B cell (primary cell): ENCODE results near the gene MYL6B. TPM values are rescaled to one million over a fixed set of nuclear protein-coding genes. Genes with fewer than 3 reads are reported as not detected.

Experiments
- ATAC-seq: fragments of 200-7000 bp; cut with Tn5 transposase; one replicate; pipeline ENCODE4 v1.10.0; 2021; ENCODE audit warnings: low read depth, mild to moderate bottlenecking, moderate number of reproducible peaks, moderate library complexity
- CTCF ChIA-PET: fragments of 350-600 bp; sonication (Branson Sonifier 250); formaldehyde crosslinking; loops from one replicate; lab custom pipeline; 2021; ENCODE audit warnings: antibody characterized with exemption, inconsistent platforms; lab: Charles Lee
- POLR2A ChIA-PET: fragments of 350-600 bp; sonication (Branson Sonifier 250); formaldehyde crosslinking; loops from one replicate; lab custom pipeline; 2021; ENCODE audit warnings: antibody characterized with exemption; lab: Charles Lee
- DNase-seq: peaks from one replicate; pipeline ENCODE4 v3.0.0; 2013
- H2AFZ ChIP-seq: 2 replicates; pipeline ENCODE4 v1.6.1; 2012; ENCODE audit warnings: mild to moderate bottlenecking, low read depth, low read length; ENCODE audit not compliant: insufficient read depth, poor library complexity, severe bottlenecking
- H3K27ac ChIP-seq, 2 donors: 1 replicate in 1 of 2; 2 replicates in 1 of 2; pipeline ENCODE4 v1.5.1; 2012 to 2013; ENCODE audit warnings: low read length in 2 of 2, mild to moderate bottlenecking in 2 of 2, moderate library complexity in 1 of 2
- H3K27me3 ChIP-seq, 4 experiments: fragments of 200-600 bp in 1 of 4; sonication (generic) in 1 of 4; replicated peaks in 1 of 4; 1 replicate in 2 of 4; 2 replicates in 2 of 4; pipeline versions ENCODE4 v1.6.1 to v1.7.0; 2013 to 2016; ENCODE audit warnings: low read length in 3 of 4, mild to moderate bottlenecking in 2 of 4, mixed read lengths in 1 of 4, moderate library complexity in 1 of 4; ENCODE audit not compliant: insufficient read depth in 4 of 4, control insufficient read depth in 3 of 4; ENCODE audit errors: control extremely low read depth in 1 of 4
- H3K36me3 ChIP-seq, 2 experiments: replicated peaks in 1 of 2; 1 replicate in 1 of 2; 2 replicates in 1 of 2; pipeline versions ENCODE4 v1.6.1 to v1.7.1; 2013; ENCODE audit warnings: low read length in 1 of 2; ENCODE audit not compliant: insufficient read depth in 2 of 2, control insufficient read depth in 1 of 2; ENCODE audit errors: control extremely low read depth in 1 of 2, extremely low read depth in 1 of 2
- H3K4me1 ChIP-seq, 2 donors: fragments of 200-600 bp in 1 of 2; sonication (generic) in 1 of 2; 1 replicate in 1 of 2; 2 replicates in 1 of 2; pipeline versions ENCODE4 v1.5.1 to v1.6.1; 2013 to 2017; ENCODE audit warnings: low read length in 2 of 2; ENCODE audit not compliant: control insufficient read depth in 2 of 2, insufficient read depth in 2 of 2
- H3K4me2 ChIP-seq: replicated peaks from 2 replicates; pipeline ENCODE3; 2012; ENCODE audit warnings: mild to moderate bottlenecking, low read depth, low read length; ENCODE audit not compliant: poor library complexity, severe bottlenecking
- H3K4me3 ChIP-seq, 5 experiments: fragments of 200-600 bp in 1 of 5; sonication (generic) in 1 of 5; 1 replicate in 3 of 5; 2 replicates in 2 of 5; pipeline versions ENCODE4 v1.5.1 to v1.7.0; 2011 to 2016; ENCODE audit warnings: low read length in 4 of 5, mild to moderate bottlenecking in 4 of 5, low read depth in 2 of 5, control low read depth in 1 of 5, moderate library complexity in 1 of 5; ENCODE audit not compliant: insufficient read depth in 1 of 5; ENCODE audit errors: control extremely low read depth in 1 of 5, extremely low read depth in 1 of 5
- H3K79me2 ChIP-seq: fragments of 200-600 bp; sonication (generic); one replicate; pipeline ENCODE4 v1.6.0; 2016; ENCODE audit warnings: low read length; ENCODE audit not compliant: control insufficient read depth, insufficient read depth
- H3K9ac ChIP-seq: fragments of 200-600 bp; sonication (generic); 2 replicates; pipeline ENCODE4 v1.6.1; 2017; ENCODE audit warnings: mild to moderate bottlenecking, low read length, moderate library complexity
- H3K9me3 ChIP-seq, 3 donors: one replicate each; pipeline versions ENCODE4 v1.6.1 to v1.7.1; 2013; ENCODE audit warnings: low read length in 2 of 3; ENCODE audit not compliant: control insufficient read depth in 2 of 3, insufficient read depth in 1 of 3; ENCODE audit errors: control extremely low read depth in 1 of 3
- H4K20me1 ChIP-seq: 2 replicates; pipeline ENCODE4 v1.6.0; 2012; ENCODE audit warnings: mild to moderate bottlenecking, low read length; ENCODE audit not compliant: insufficient read depth, control insufficient read depth, poor library complexity, severe bottlenecking
- H3K27ac Mint-ChIP-seq: one replicate; pipeline ENCODE4 v1.8.0; 2021; ENCODE audit warnings: mixed read lengths
- H3K27me3 Mint-ChIP-seq: one replicate; pipeline ENCODE4 v1.8.0; 2021; ENCODE audit warnings: mixed read lengths
- H3K4me1 Mint-ChIP-seq: one replicate; pipeline ENCODE4 v1.8.0; 2021; ENCODE audit warnings: mixed read lengths
- H3K4me3 Mint-ChIP-seq: one replicate; pipeline ENCODE4 v1.8.0; 2021; ENCODE audit warnings: mixed read lengths
- H3K9me3 Mint-ChIP-seq: one replicate; pipeline ENCODE4 v1.8.0; 2022; ENCODE audit warnings: mixed read lengths; ENCODE audit not compliant: insufficient read depth
- CTCF ChIP-seq: fragments of 200-600 bp; IDR thresholded peaks from one replicate; pipeline ENCODE4 v1.8.0; 2022; ENCODE audit warnings: antibody characterized with exemption, mild to moderate bottlenecking
- EZH2 ChIP-seq: IDR thresholded peaks from 2 replicates; pipeline ENCODE4 v1.6.1; 2012; ENCODE audit warnings: borderline replicate concordance, low read depth, mild to moderate bottlenecking, moderate library complexity, low read length; ENCODE audit not compliant: insufficient read depth, poor library complexity, severe bottlenecking
- WGBS: methylation state at CpG from one replicate; pipeline ENCODE4 v1.1.5; 2013; ENCODE audit warnings: missing lambda C conversion rate; ENCODE audit not compliant: insufficient coverage; 5-methylcytosine and 5-hydroxymethylcytosine counted together
- intact Hi-C: fragments of 100-400 bp; cut with micrococcal nuclease; formaldehyde crosslinking; loops from one replicate; pipeline ENCODE4 v1.10.0; 2022
- polyA plus RNA-seq: library from polyadenylated mRNA; depleted of rRNA; stranded (reverse); fragments of >200 nt; gene quantifications from 2 replicates; pipeline ENCODE4 v1.2.3, GENCODE V29; 2012
- total RNA-seq, 2 donors: library from RNA; stranded (reverse); fragments of 120-200 nt in 1 of 2; gene quantifications; 1 replicate in 1 of 2; 2 replicates in 1 of 2; pipeline versions ENCODE4 v1.2.3 to v1.2.4, GENCODE V29; 2013 to 2022

MYL6B gene
- total and polyA plus RNA-seq, 2 donors (not counting 1 experiment from before 2014, with no cell fraction given): 25.7 to 27.8 TPM

GRCh38 chr12:56134897-56135296 is 17.5 kb upstream of the MYL6B start:
- Mint-ChIP-seq H3K4me3 (no peak overlapping the region), H3K4me1 (peaks cover 25% of the 10 kb centered on the region), H3K27ac (no peak overlapping the region), H3K9me3 (no peaks in the 10 kb centered on the region), H3K27me3 (no peaks in the 10 kb centered on the region)
- peaks cover 9 to 18% of the 10 kb centered on the region in 2 donors for H3K4me1 ChIP-seq
- ChIA-PET CTCF (no interaction called here), POLR2A (no interaction called here)
- H3K4me2 ChIP-seq: no peak overlapping the region
- H3K79me2 ChIP-seq: peaks cover 43% of the 10 kb centered on the region
- peaks cover 44% of the 10 kb centered on the region for H4K20me1 ChIP-seq
- no peaks in the 10 kb centered on the region for H3K9me3 ChIP-seq
- H3K27ac ChIP-seq: no peak overlapping the region
- no peak overlapping the region for H3K4me3 ChIP-seq
- no peaks in the 10 kb centered on the region for H3K27me3 ChIP-seq
- TF ChIP-seq CTCF (no peak), EZH2 (no peak)
- H3K9ac ChIP-seq: no peak overlapping the region
- ATAC-seq (no peak), DNase-seq (no peak)
- H2AFZ ChIP-seq: no peak overlapping the region
- WGBS: no CpG with 5 or more reads among the region's 6 CpGs
- intact Hi-C loops: no loop called here
- H3K36me3 ChIP-seq: peaks cover 5 to 89% of the 10 kb centered on the region in 2 experiments

GRCh38 chr12:56137853-56138571 is 14.4 kb upstream of the MYL6B start:
- H4K20me1 ChIP-seq: peaks cover 25% of the 10 kb centered on the region
- H3K9me3 Mint-ChIP-seq: no peaks in the 10 kb centered on the region
- ATAC-seq: no peak
- DNase-seq: no peak
- no peak overlapping the region for H3K4me2 ChIP-seq
- peaks cover 2 to 85% of the 10 kb centered on the region in 2 experiments for H3K36me3 ChIP-seq
- H3K27me3 Mint-ChIP-seq: no peaks in the 10 kb centered on the region
- no peak overlapping the region for H2AFZ ChIP-seq
- intact Hi-C loops: no loop called here
- no peaks in the 10 kb centered on the region for H3K9me3 ChIP-seq
- peaks cover 7% of the 10 kb centered on the region for H3K4me1 Mint-ChIP-seq
- no peak overlapping the region for H3K27ac ChIP-seq
- 97% methylated on average over 9 of the region's 14 CpGs for WGBS
- H3K27ac Mint-ChIP-seq: no peak overlapping the region
- no peak for TF ChIP-seq EZH2
- no peak for TF ChIP-seq CTCF
- no peaks in the 10 kb centered on the region for H3K27me3 ChIP-seq
- no peak overlapping the region for H3K9ac ChIP-seq
- POLR2A ChIA-PET: interaction anchor here (1.1 kb wide), 1 partner anchor 25 kb away, joined by 3 read pairs; no protein-coding TSS in a partner anchor
- no peaks in the 10 kb centered on the region for H3K4me1 ChIP-seq
- H3K4me3 Mint-ChIP-seq: no peak overlapping the region
- H3K4me3 ChIP-seq: no peak overlapping the region
- CTCF ChIA-PET: interaction anchor here (2.9 kb wide), 1 partner anchor 52 kb away, joined by 8 read pairs; the partner anchor contains the start of gene SMARCC2
- peaks cover 16% of the 10 kb centered on the region for H3K79me2 ChIP-seq
